OCI-LY1 (cell line): ENCODE results near the gene ANKS1A.
"Not testable (repeated sequence)": the region's sequence is repeated elsewhere in the genome, so short reads cannot be mapped to it uniquely, and the experiment has no call there.

Source experiments
- CTCF ChIP-seq: fragments of 200-600 bp; sonication (generic), shearing (Covaris generic); IDR thresholded peaks from 2 replicates; pipeline ENCODE4 v1.5.1; 2017; ENCODE audit warnings: mild to moderate bottlenecking, antibody characterized with exemption, low read length, moderate library complexity, mixed read lengths
- EZH2 ChIP-seq: fragments of 200-600 bp; sonication (generic), shearing (Covaris generic); IDR thresholded peaks from 2 replicates; pipeline ENCODE4 v1.8.0; 2017; ENCODE audit warnings: borderline replicate concordance, mixed run types, mild to moderate bottlenecking, antibody characterized with exemption, low read length, moderate library complexity, mixed read lengths

GRCh38 chr6:35107761-35108160 is 218.7 kb downstream of the ANKS1A start:
- TF ChIP-seq CTCF, EZH2: not testable (repeated sequence)
